Adrenal gland (tissue), 12 donors: ENCODE results near the gene SDK1. TPM values are rescaled to one million over a fixed set of nuclear protein-coding genes. Genes with fewer than 3 reads are reported as not detected.

ENCODE experiments used
- DNase-seq, 7 donors: peaks; one replicate each; pipeline ENCODE4 v3.0.0-alpha.2; 2019 to 2020
- H3K27ac ChIP-seq, 5 donors: fragments of 200-600 bp; sonication (generic) in 4 of 5; 1 replicate in 3 of 5; 2 replicates in 2 of 5; pipeline versions ENCODE4 v1.5.1 to v1.8.0; 2016 to 2020; ENCODE audit warnings: mild to moderate bottlenecking in 1 of 5
- H3K27me3 ChIP-seq: fragments of 200-600 bp; 2 replicates; pipeline ENCODE4 v1.8.0; 2021
- H3K36me3 ChIP-seq, 2 donors: fragments of 200-600 bp; replicated peaks in 1 of 2; 1 replicate in 1 of 2; 2 replicates in 1 of 2; pipeline versions ENCODE4 v1.5.1 to v1.8.0; 2018 to 2022
- H3K4me1 ChIP-seq, 2 donors: fragments of 200-600 bp; replicated peaks in 1 of 2; 1 replicate in 1 of 2; 2 replicates in 1 of 2; pipeline versions ENCODE4 v1.5.1 to v1.8.0; 2018 to 2021
- H3K4me3 ChIP-seq, 4 donors: fragments of 200-600 bp; sonication (generic) in 3 of 4; one replicate each; pipeline ENCODE4 v1.5.1; 2016 to 2018
- H3K9me3 ChIP-seq, 3 donors: fragments of 200-600 bp; sonication (generic) in 1 of 3; replicated peaks in 1 of 3; 1 replicate in 2 of 3; 2 replicates in 1 of 3; pipeline versions ENCODE4 v1.5.1 to v1.8.0; 2016 to 2021
- POLR2A ChIP-seq, 2 donors: fragments of 450-650 bp; IDR thresholded peaks; one replicate each; pipeline ENCODE4 v1.6.1; 2017; ENCODE audit warnings: antibody characterized with exemption in 2 of 2, mild to moderate bottlenecking in 2 of 2, moderate library complexity in 1 of 2
- whole genome bisulfite sequencing, 4 donors: extraction: QIAGEN DNeasy Blood & Tissue Kit in 2 of 4; methylation state at CpG; one replicate each; pipeline versions ENCODE4 v1.1.5 to v1.1.7; 2013 to 2017; 5-methylcytosine and 5-hydroxymethylcytosine counted together
- intact Hi-C, 2 donors: fragments of 100-400 bp; cut with DNase I; formaldehyde crosslinking; loops; one replicate each; pipeline versions ENCODE4 v1.14.1 to v1.15.0; 2022 to 2023
- polyA plus RNA-seq, 3 donors: library from polyadenylated mRNA; stranded (reverse); fragments of 200-250 nt in 2 of 3; fragments of 350-450 nt in 1 of 3; fragmentation: Illumina TruSeq in 1 of 3; extraction: RNeasy Lipid Tissue Mini Kit (QIAGEN cat#74804) in 1 of 3; gene quantifications; one replicate each; pipeline ENCODE4 v1.2.3, GENCODE V29; 2013 to 2014
- total RNA-seq, 9 donors: library from RNA; depleted of rRNA in 4 of 9; stranded (reverse); fragments of >200 nt in 4 of 9; fragments of 120-200 nt in 1 of 9; fragmentation: NEBNext Ultra II Directional in 1 of 9; extraction: Animal tissue kit (Norgen Biotek cat#: 25700) in 1 of 9; gene quantifications; one replicate each; pipeline versions ENCODE4 v1.1.0 to v1.2.4, GENCODE V29; 2013 to 2023
- TF ChIP-seq, protein P1 (sequence below), 6 experiments: fragments of 450-650 bp in 4 of 6; fragments of 200-600 bp in 2 of 6; sonication (generic) in 1 of 6; IDR thresholded peaks; 1 replicate in 5 of 6; 2 replicates in 1 of 6; pipeline versions ENCODE4 v1.5.1 to v1.8.0; 2016 to 2021; ENCODE audit warnings: antibody characterized with exemption in 6 of 6, mild to moderate bottlenecking in 2 of 6, moderate library complexity in 1 of 6
- donor health status: healthy with polysubstance abuse.
- donor health status: Bipolar disorder and iron deficiency.
- donor health status: DM: yes; HTN: yes; CAD: no.
- donor health status: DM: no; HTN: no; CAD: no.
- donor health status: DM: no; HTN: no; CAD: no.
- donor health status: DM: yes; HTN: yes; CAD: no.

Gene SDK1
- total and polyA plus RNA-seq, 12 donors = 0.50 to 3.6 (median 1.5) TPM

DNA sequence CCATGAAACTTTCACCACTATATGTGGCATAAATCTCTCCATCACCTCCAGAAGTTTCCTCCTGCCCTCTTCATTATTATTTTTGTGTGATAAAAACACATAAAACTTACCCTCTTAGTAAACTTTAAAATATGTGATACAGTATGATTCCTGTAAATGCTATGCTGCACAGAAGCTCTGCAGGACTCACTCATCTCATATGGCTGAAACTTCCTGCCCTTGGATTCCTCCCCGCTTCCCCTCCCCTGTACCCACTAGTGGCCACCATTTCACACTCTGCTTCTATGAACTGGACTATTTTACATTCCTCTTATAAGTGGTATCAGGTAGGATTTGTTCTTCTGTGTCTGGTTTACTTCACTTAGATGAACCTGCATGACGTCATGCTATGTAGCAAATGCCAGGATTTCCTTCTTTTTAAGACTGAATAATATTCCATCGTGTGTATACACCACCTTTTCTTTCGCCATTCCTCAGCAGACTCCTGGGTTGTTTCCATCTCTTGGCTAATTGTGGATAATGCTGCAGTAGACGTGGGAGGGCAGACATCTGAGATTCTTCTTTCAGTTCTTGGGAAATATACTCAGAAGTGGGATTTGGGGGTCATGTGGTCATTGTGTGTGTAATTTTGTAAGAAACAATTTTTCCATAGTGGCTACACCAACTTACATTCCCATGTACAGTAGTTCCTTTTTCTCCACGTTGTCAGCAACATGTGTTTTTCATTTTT lies 335.2 kb downstream of the SDK1 start:
- no peak for DNase-seq
- no peaks in the 10 kb centered on the region for H3K27me3 ChIP-seq
- no peaks in the 10 kb centered on the region for H3K36me3 ChIP-seq
- H3K27ac ChIP-seq = no peak overlapping the region
- intact Hi-C loops = no loop called here
- WGBS, 4 donors = 71 to 75% (median 73%) methylated on average over 6 of the region's 6 CpGs
- H3K4me3 ChIP-seq = no peak overlapping the region
- H3K4me1 ChIP-seq = no peaks in the 10 kb centered on the region
- H3K9me3 ChIP-seq = no peaks in the 10 kb centered on the region
- TF ChIP-seq, protein P1, sequence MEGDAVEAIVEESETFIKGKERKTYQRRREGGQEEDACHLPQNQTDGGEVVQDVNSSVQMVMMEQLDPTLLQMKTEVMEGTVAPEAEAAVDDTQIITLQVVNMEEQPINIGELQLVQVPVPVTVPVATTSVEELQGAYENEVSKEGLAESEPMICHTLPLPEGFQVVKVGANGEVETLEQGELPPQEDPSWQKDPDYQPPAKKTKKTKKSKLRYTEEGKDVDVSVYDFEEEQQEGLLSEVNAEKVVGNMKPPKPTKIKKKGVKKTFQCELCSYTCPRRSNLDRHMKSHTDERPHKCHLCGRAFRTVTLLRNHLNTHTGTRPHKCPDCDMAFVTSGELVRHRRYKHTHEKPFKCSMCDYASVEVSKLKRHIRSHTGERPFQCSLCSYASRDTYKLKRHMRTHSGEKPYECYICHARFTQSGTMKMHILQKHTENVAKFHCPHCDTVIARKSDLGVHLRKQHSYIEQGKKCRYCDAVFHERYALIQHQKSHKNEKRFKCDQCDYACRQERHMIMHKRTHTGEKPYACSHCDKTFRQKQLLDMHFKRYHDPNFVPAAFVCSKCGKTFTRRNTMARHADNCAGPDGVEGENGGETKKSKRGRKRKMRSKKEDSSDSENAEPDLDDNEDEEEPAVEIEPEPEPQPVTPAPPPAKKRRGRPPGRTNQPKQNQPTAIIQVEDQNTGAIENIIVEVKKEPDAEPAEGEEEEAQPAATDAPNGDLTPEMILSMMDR (IDR thresholded peaks at IDR 0.05) = no peak
- no peak for TF ChIP-seq POLR2A (IDR thresholded peaks at IDR 0.05)

DNA sequence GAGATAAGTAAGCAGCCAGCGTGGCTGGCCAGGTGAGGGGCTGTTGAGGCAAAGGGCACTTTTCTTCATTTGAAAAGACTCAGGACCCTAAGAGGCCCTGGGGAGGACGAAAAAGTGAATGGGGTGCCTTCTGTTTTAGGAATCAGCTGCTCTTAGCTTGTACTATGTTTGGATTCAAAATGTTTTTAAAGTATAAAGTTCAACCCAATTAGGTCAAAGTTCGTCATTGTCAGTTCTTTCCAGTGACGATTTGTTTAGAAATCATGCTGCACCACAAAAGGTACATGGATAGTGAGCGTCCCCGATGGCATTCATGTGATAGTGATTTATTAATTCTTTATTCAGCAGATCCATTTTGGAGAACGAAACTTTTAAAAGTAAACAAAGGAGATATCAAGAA lies 338.2 kb downstream of the SDK1 start:
- Histone ChIP-seq H3K27me3 (no peaks in the 10 kb centered on the region), H3K4me3 (no peak overlapping the region), H3K36me3 (no peaks in the 10 kb centered on the region), H3K27ac (no peak overlapping the region), H3K4me1 (no peaks in the 10 kb centered on the region), H3K9me3 (no peaks in the 10 kb centered on the region)
- DNase-seq = no peak
- WGBS, 4 donors = 58 to 66% (median 63%) methylated on average over 7 of the region's 7 CpGs
- TF ChIP-seq, protein P1 (IDR thresholded peaks at IDR 0.05) = no peak
- no peak for TF ChIP-seq POLR2A (IDR thresholded peaks at IDR 0.05)
- intact Hi-C loops = no loop called here

DNA sequence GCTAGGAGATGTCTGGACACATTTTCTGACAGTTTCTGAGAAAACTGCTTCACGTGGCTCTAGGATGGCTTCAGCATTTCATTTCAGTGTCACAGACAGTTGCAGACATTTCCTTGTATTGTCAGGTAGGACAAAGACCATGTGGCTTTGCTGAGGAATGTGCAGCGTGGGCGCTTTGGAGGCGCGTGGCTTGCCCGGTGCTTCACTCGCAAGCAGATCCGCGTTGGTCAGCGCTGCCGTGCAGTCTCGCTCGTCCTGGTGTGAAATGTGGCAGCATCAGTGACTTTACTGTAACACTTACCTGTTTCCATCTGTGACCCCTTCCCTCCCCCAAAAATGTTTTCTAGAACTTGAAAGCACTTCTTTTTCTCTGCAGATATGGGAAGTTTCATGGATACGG lies 340.5 kb downstream of the SDK1 start:
- H3K9me3 ChIP-seq = no peaks in the 10 kb centered on the region
- no peaks in the 10 kb centered on the region for H3K27me3 ChIP-seq
- H3K27ac ChIP-seq = no peak overlapping the region
- DNase-seq = no peak
- H3K4me3 ChIP-seq = no peak overlapping the region
- H3K36me3 ChIP-seq = no peaks in the 10 kb centered on the region
- intact Hi-C loops = no loop called here
- WGBS, 4 donors = 66 to 70% (median 68%) methylated on average over 14 of the region's 14 CpGs
- H3K4me1 ChIP-seq = no peaks in the 10 kb centered on the region
- TF ChIP-seq, protein P1 (IDR thresholded peaks at IDR 0.05) = no peak
- no peak for TF ChIP-seq POLR2A (IDR thresholded peaks at IDR 0.05)

DNA sequence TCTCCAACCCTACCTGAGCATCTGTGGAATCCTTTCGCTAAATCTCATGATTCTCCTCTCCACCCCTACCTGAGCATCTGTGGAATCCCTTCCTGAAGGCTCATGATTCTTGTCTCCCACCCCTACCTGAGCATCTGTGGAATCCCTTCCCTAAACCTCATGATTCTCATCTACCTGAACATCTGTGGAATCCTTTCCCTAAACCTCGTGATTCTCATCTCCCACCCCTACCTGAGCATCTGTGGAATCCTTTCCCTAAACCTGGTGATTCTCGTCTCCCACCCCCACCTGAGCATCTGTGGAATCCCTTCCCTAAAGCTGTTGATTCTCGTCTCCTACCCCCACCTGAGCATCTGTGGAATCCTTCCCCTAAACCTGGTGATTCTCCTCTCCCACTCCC lies 342.0 kb downstream of the SDK1 start:
- H3K4me1 ChIP-seq = no peaks in the 10 kb centered on the region
- H3K27me3 ChIP-seq = no peaks in the 10 kb centered on the region
- intact Hi-C loops = no loop called here
- TF ChIP-seq POLR2A (IDR thresholded peaks at IDR 0.05) = no peak
- TF ChIP-seq, protein P1 (IDR thresholded peaks at IDR 0.05) = no peak
- H3K9me3 ChIP-seq = no peaks in the 10 kb centered on the region
- no peaks in the 10 kb centered on the region for H3K36me3 ChIP-seq
- 69 to 78% (median 74%) methylated on average over 4 of the region's 4 CpGs for WGBS, 4 donors
- no peak for DNase-seq
- no peak overlapping the region for H3K27ac ChIP-seq
- no peak overlapping the region for H3K4me3 ChIP-seq
